Glutamatergic neuron (in vitro differentiated cells): ENCODE results near the gene MARCHF6. TPM values are rescaled to one million over a fixed set of nuclear protein-coding genes. Genes with fewer than 3 reads are reported as not detected.
"Not testable (repeated sequence)": the region's sequence is repeated elsewhere in the genome, so short reads cannot be mapped to it uniquely, and the experiment has no call there.

Experiments
- DNase-seq: peaks from one replicate; pipeline ENCODE4 v3.0.0; 2022
- H3K27ac Mint-ChIP-seq: one replicate; pipeline ENCODE4 v1.8.0; 2020; ENCODE audit warnings: mild to moderate bottlenecking, mixed read lengths, inconsistent platforms; ENCODE audit not compliant: unreplicated experiment
- H3K27me3 Mint-ChIP-seq: one replicate; pipeline ENCODE4 v1.8.0; 2020; ENCODE audit warnings: mild to moderate bottlenecking, moderate library complexity, mixed read lengths, inconsistent platforms; ENCODE audit not compliant: unreplicated experiment
- H3K36me3 Mint-ChIP-seq: one replicate; pipeline ENCODE4 v1.8.0; 2020; ENCODE audit warnings: mild to moderate bottlenecking, mixed read lengths, inconsistent platforms; ENCODE audit not compliant: unreplicated experiment
- H3K4me1 Mint-ChIP-seq: one replicate; pipeline ENCODE4 v1.8.0; 2020; ENCODE audit warnings: mild to moderate bottlenecking, low read depth, mixed read lengths, inconsistent platforms; ENCODE audit not compliant: unreplicated experiment
- H3K4me3 Mint-ChIP-seq: one replicate; pipeline ENCODE4 v1.8.0; 2020; ENCODE audit warnings: mild to moderate bottlenecking, mixed read lengths, inconsistent platforms; ENCODE audit not compliant: unreplicated experiment
- H3K9me3 Mint-ChIP-seq: one replicate; pipeline ENCODE4 v1.8.0; 2020; ENCODE audit warnings: mild to moderate bottlenecking, moderate library complexity, mixed read lengths, inconsistent platforms; ENCODE audit not compliant: unreplicated experiment
- total RNA-seq: library from RNA; stranded (reverse); fragmentation: NEBNext Ultra II Directional; extraction: Animal tissue kit (Norgen Biotek cat#: 25700); gene quantifications from one replicate; pipeline ENCODE4 v1.2.1, GENCODE V29; 2021; ENCODE audit not compliant: unreplicated experiment
- TF ChIP-seq, protein P1 (sequence below): fragments of 200-600 bp; sonication (generic); IDR thresholded peaks from one replicate; pipeline ENCODE4 v1.5.0; 2021; ENCODE audit not compliant: partially characterized antibody, unreplicated experiment

Gene MARCHF6
- total RNA-seq, 1 donor from 2014 or later, result 245 TPM

DNA sequence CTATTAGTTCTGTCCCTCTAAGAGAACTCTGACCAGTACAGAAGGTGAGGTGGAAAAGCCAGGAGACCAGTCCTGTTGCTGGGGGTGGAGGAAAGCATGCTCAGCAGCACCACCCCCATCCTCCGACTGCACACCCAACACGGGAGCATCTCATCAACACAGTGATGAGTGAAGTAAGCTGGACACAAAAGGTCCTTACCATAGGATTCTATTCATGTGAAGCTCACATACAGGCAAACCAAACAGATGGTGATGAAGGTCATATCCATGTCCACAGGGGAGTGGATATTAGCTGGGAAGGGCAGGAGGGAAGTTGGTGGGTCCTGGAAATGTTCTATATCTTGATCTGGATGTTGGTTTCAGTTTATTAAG, 14.8 kb upstream of the MARCHF6 start:
- H3K27ac Mint-ChIP-seq, result peak overlapping the region; percentile 59
- TF ChIP-seq, protein P1, sequence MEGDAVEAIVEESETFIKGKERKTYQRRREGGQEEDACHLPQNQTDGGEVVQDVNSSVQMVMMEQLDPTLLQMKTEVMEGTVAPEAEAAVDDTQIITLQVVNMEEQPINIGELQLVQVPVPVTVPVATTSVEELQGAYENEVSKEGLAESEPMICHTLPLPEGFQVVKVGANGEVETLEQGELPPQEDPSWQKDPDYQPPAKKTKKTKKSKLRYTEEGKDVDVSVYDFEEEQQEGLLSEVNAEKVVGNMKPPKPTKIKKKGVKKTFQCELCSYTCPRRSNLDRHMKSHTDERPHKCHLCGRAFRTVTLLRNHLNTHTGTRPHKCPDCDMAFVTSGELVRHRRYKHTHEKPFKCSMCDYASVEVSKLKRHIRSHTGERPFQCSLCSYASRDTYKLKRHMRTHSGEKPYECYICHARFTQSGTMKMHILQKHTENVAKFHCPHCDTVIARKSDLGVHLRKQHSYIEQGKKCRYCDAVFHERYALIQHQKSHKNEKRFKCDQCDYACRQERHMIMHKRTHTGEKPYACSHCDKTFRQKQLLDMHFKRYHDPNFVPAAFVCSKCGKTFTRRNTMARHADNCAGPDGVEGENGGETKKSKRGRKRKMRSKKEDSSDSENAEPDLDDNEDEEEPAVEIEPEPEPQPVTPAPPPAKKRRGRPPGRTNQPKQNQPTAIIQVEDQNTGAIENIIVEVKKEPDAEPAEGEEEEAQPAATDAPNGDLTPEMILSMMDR, result no peak
- peaks cover 13% of the 10 kb centered on the region for H3K4me1 Mint-ChIP-seq
- no peaks in the 10 kb centered on the region for H3K36me3 Mint-ChIP-seq
- peaks cover 8% of the 10 kb centered on the region for H3K27me3 Mint-ChIP-seq
- peak overlapping the region; percentile 49 for H3K4me3 Mint-ChIP-seq
- DNase-seq, result no peak
- peaks cover 3% of the 10 kb centered on the region for H3K9me3 Mint-ChIP-seq

GRCh38 chr5:10339058-10339811, 14.3 kb upstream of the MARCHF6 start:
- TF ChIP-seq, protein P1, result no peak
- Mint-ChIP-seq H3K4me3 (peak overlapping the region; percentile 49), H3K27me3 (peaks cover 6% of the 10 kb centered on the region), H3K9me3 (peaks cover 3% of the 10 kb centered on the region), H3K27ac (peak overlapping the region; percentile 59), H3K4me1 (peaks cover 13% of the 10 kb centered on the region), H3K36me3 (no peaks in the 10 kb centered on the region)
- DNase-seq, result no peak

DNA sequence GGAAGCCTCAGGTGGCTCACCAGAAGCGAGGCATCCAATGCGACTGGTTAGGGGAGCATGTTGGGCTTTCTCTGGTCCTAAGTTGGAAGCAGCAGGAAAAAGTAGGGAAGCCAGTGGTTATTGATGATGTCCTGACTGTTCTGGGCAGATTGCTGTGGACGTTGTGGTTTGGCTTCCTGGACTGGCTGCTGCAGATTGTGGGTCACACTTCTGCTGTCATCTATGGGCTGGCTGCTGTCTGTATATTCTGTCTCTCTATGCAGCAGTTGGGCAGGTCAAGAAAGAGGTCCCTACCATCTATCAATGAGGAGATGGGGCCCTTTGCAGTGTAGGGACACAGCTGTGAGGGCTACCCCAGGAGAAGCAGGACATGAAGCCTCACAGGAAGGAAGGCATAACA, 13.5 kb upstream of the MARCHF6 start:
- Mint-ChIP-seq H3K4me1 (peaks cover 13% of the 10 kb centered on the region), H3K4me3 (no peak overlapping the region), H3K9me3 (peaks cover 3% of the 10 kb centered on the region), H3K36me3 (no peaks in the 10 kb centered on the region), H3K27ac (peak overlapping the region; percentile 5), H3K27me3 (peaks cover 3% of the 10 kb centered on the region)
- no peak for DNase-seq
- TF ChIP-seq, protein P1, result no peak

- Mint-ChIP-seq H3K36me3 (no peaks in the 10 kb centered on the region), H3K27me3 (no peaks in the 10 kb centered on the region), H3K27ac (no peak overlapping the region), H3K4me3 (no peak overlapping the region), H3K4me1 (peaks cover 10% of the 10 kb centered on the region), H3K9me3 (no peaks in the 10 kb centered on the region)
- no peak for DNase-seq
- TF ChIP-seq, protein P1, result no peak
Observed at GRCh38 chr5:10343486-10343885, 10.0 kb upstream of the MARCHF6 start.

GRCh38 chr5:10344461-10345106, 8.9 kb upstream of the MARCHF6 start:
- not testable (repeated sequence) for H3K27ac Mint-ChIP-seq, H3K36me3 Mint-ChIP-seq, H3K9me3 Mint-ChIP-seq, DNase-seq, H3K4me3 Mint-ChIP-seq, H3K4me1 Mint-ChIP-seq, H3K27me3 Mint-ChIP-seq
